Kidney epithelial cell (primary cell): ENCODE results near the gene HOXD8. TPM values are rescaled to one million over a fixed set of nuclear protein-coding genes. Genes with fewer than 3 reads are reported as not detected.

Experiments
- DNase-seq: peaks from one replicate; pipeline ENCODE4 v3.0.0-alpha.2; 2010; ENCODE audit warnings: low read depth
- H3K27me3 ChIP-seq: 2 replicates; pipeline ENCODE4 v1.6.0; 2011; ENCODE audit warnings: low read length; ENCODE audit not compliant: control insufficient read depth, insufficient read depth
- H3K36me3 ChIP-seq: 2 replicates; pipeline ENCODE4 v1.5.1; 2011; ENCODE audit warnings: low read length; ENCODE audit not compliant: control insufficient read depth, insufficient read depth
- H3K4me3 ChIP-seq: 2 replicates; pipeline ENCODE4 v1.5.1; 2011; ENCODE audit warnings: low read depth, mild to moderate bottlenecking, control low read depth, low read length
- CTCF ChIP-seq: IDR thresholded peaks from 2 replicates; pipeline ENCODE4 v1.5.1; 2011; ENCODE audit warnings: mild to moderate bottlenecking, moderate library complexity, low read length, control low read depth, inconsistent platforms; ENCODE audit not compliant: insufficient read depth, poor library complexity, severe bottlenecking
- total RNA-seq: library from RNA; depleted of rRNA; stranded (reverse); fragments of >200 nt; gene quantifications from 2 replicates; pipeline ENCODE4 v1.2.3, GENCODE V29; 2015

The HOXD8 gene
- total RNA-seq, 1 donor from 2014 or later = 18.1 TPM

DNA sequence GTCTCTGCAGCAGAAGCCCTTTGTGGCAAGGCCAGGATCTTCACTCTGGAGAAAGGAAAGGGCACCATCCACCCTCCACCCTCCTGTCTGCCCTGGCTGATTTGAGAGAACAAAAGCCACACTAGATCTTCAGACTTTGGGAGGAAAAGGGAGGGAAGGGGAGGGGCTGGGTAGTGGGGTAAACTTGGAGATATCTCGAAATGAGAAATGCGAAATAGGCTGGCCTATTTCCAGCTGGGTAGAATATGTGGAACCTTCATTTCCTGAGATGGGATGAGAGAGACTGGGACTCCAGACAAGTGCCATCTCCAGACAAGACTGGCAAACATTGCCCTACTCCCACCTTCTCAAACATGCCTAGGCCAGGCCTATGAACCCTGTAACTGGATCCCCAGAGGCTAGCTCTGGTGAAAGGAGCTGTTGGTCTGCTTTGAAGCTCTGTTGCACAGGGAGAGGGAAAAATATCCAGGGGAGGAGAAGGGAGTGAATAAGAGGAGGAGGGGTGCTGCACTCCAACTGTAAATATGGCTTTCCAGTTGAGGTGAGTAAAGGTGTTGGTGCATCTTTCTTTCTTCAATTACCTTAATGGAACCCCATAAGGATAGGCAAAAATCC lies 28.2 kb upstream of the HOXD8 start:
- no peaks in the 10 kb centered on the region for H3K36me3 ChIP-seq
- no peak for DNase-seq
- peaks cover 59% of the 10 kb centered on the region for H3K27me3 ChIP-seq
- no peak for TF ChIP-seq CTCF
- no peak overlapping the region for H3K4me3 ChIP-seq

GRCh38 chr2:176101842-176102241 lies 27.7 kb upstream of the HOXD8 start:
- no peaks in the 10 kb centered on the region for H3K36me3 ChIP-seq
- no peak overlapping the region for H3K4me3 ChIP-seq
- TF ChIP-seq CTCF = no peak
- H3K27me3 ChIP-seq = peaks cover 54% of the 10 kb centered on the region
- DNase-seq = no peak

DNA sequence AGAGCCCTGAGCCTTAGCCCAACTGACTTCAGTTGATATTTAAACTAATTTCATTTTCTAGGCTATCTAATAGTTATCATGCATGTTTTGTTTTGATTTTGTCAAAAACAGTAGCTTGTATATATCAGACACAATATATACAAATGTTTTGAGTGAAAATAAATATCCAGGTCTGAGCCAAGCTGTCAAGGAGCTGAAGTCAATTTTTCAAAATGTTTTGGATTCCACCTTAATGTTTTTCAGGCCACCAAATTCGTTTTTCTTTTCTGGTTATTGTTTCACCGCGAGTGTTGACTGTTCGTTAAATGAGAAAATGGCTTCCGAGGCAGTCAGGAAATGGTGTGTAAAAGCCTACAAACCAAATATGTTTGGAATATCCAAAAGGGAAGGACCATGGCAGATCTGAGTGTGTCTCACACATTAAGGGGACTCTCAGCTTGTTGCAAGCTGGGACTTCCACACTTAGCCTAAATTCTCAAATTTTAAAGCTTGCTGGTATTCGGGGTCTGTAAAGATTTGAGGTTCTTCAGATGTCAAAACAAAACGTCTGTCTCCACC lies 27.1 kb upstream of the HOXD8 start:
- Histone ChIP-seq H3K4me3 (no peak overlapping the region), H3K36me3 (no peaks in the 10 kb centered on the region), H3K27me3 (peaks cover 51% of the 10 kb centered on the region)
- no peak for DNase-seq
- TF ChIP-seq CTCF = no peak

DNA sequence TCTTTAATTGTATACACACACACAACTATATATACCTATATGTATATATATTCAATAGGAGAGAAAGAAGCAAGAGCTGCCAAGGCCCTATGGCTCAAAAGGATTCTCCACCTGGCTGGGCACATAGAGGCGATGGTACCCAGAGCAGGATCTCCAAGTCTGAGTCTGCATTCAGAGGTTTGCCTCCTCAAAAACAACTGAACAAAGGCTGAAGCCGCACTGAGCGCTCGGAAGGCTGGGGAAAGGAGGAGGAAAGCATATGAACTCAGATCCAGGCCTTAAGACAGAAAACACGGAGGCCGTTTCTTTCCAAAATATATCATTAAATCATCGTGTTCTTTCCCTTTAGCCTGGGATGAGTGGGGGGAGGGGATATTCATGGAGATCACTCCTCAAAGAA lies 26.3 kb upstream of the HOXD8 start:
- TF ChIP-seq CTCF = no peak
- no peak for DNase-seq
- H3K36me3 ChIP-seq = no peaks in the 10 kb centered on the region
- peaks cover 43% of the 10 kb centered on the region for H3K27me3 ChIP-seq
- H3K4me3 ChIP-seq = no peak overlapping the region

DNA sequence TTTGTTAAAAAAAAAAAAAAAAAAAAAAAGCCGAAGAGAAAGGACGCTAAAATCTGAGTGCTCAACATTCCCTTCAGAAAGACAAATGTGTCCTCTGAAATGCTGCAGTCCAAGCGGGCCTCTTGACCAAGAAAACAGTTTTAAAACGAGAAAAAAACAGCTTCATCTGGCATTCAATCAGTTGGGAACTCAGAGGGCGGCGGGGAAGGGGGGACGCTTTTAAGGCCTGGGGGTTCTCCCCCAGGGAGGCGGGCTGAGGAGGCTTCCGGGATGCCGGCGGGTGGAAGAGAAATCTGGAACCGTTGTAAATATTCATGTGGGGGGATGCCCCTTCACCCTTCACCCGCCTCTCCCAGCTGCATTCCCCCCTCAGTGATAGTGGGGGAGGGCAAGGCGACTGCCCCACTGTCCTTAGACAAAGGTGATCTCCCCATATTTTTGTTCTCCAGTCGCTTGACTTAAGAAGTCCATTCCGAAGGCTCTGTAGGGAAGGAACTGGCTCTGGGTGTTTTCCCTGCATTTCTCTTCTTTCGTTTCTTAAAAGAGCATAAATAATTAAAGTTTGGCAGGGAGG lies 25.7 kb upstream of the HOXD8 start:
- no peak for DNase-seq
- TF ChIP-seq CTCF = no peak
- Histone ChIP-seq H3K27me3 (peaks cover 36% of the 10 kb centered on the region), H3K4me3 (peak overlapping the region; percentile 63), H3K36me3 (no peaks in the 10 kb centered on the region)
